ENCODE results near the gene TPRN. TPM values are rescaled to one million over a fixed set of nuclear protein-coding genes. Genes with fewer than 3 reads are reported as not detected.

TPRN gene
- total and polyA plus RNA-seq, 9 of the 15 experiments (the other 6 are each of a cell fraction or from before 2014, with no cell fraction given): 0.31 to 31.9 (median 4.4) TPM

DNA sequence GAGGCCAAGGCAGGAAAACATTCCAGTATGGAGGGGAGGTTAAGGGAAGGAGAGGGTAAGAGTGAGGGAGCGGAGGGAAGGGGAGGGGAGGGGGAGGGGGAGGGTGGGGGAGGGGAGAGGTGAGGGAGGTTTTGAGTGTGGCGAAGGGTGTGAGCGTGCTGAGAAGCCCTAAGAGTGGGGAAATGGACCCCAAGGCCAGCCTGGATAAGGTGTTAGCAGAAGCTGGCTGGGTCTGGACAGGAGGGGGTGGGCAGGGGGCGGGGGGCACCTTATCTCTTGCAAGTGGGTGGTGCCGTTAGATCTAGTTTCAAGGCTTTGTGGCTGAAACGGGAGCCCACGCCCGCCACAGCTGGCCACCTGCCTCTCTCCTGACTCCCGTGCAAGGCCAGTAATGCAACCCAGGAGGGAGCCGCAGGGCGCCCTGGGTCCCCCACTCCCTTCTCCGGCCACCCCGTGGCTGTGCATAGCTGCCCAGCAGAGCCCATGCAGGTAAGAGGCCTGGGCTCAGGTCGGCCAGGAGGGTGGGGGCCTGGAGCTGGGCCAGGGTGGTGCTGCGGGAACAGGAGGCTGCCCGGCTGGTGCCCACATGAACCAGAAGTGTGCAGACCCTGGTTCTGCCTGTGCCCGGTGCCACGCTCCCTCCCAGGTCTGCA is 27.4 kb upstream of the TPRN start:
- H3K9me1 ChIP-seq (ENCODE audit: control insufficient read depth, insufficient read depth, low read length): no peaks in the 10 kb centered on the region
- no peak overlapping the region for H3K27ac ChIP-seq (ENCODE audit: extremely low read depth, low read depth, low read length)
- H3K9me3 ChIP-seq (replicated peaks; ENCODE audit: control insufficient read depth, insufficient read depth, low read depth, low read length): no peaks in the 10 kb centered on the region
- no peak overlapping the region for H3K4me3 ChIP-seq
- no peaks in the 10 kb centered on the region for H3K27me3 ChIP-seq (ENCODE audit: control insufficient read depth in 2 of 2, insufficient read depth in 2 of 2, low read length in 2 of 2)
- in situ Hi-C loops (cut with MboI) (loop anchor here (5.0 to 25.0 kb wide), 3 partner anchors 41 to 441 kb away; partner anchors contain the start of genes ANAPC2, CCDC183, SSNA1 and TMEM141), intact Hi-C loops (cut with micrococcal nuclease) (loop anchor here (1.0 to 2.0 kb wide), 3 partner anchors 40 to 177 kb away; partner anchors contain the start of genes ANAPC2 and SSNA1)
- no TSS peak for BruUV-seq (replicated peaks)
- ATAC-seq (no peak), DNase-seq (ENCODE audit: extremely low read depth in 1 of 4, low spot score in 3 of 4) (peak in 2 of 4 experiments; percentile 12 to 46), FAIRE-seq (no peak)
- H3K36me3 ChIP-seq (ENCODE audit: control insufficient read depth, insufficient read depth, low read length): no peaks in the 10 kb centered on the region
- H3K4me2 ChIP-seq (ENCODE audit: insufficient read depth, low read length): peak overlapping the region; percentile 50; the same call in 1 of the 2 replicates
- ChIA-PET POLR2A (interaction anchor here (0.6 to 1.9 kb wide), 5 partner anchors 13 to 207 kb away, joined by 3 to 6 read pairs (median 3); partner anchors contain the start of genes ANAPC2, MAN1B1 and SSNA1), CTCF (ENCODE audit: low intra/inter-chr PET ratio) (interaction anchor here (0.9 to 2.6 kb wide), 3 partner anchors 39 to 179 kb away, joined by 4 to 19 read pairs (median 5); partner anchors contain the start of genes ANAPC2 and SSNA1)
- WGBS (ENCODE audit: insufficient coverage, low coverage, missing lambda C conversion rate): 22% methylated on average over 10 of the region's 18 CpGs
- H3K9ac ChIP-seq (ENCODE audit: insufficient read depth in 1 of 2, low read depth in 2 of 2, low read length in 2 of 2): peak overlapping the region in 1 of 2 experiments; percentile 74; a peak in 2 of 4 replicates
- H4K20me1 ChIP-seq (replicated peaks; ENCODE audit: control insufficient read depth, insufficient read depth, low read length): no peaks in the 10 kb centered on the region
- H3K79me2 ChIP-seq (ENCODE audit: control insufficient read depth, insufficient read depth, low read length): no peaks in the 10 kb centered on the region
- H2AFZ ChIP-seq (ENCODE audit: low read depth, low read length): no peak overlapping the region
- H3K4me1 ChIP-seq (replicated peaks in 1 of 2; ENCODE audit: control insufficient read depth in 2 of 2, insufficient read depth in 2 of 2, low read length in 2 of 2): peaks cover 15 to 97% of the 10 kb centered on the region in 2 experiments
- TF ChIP-seq ZKSCAN3 (CRISPR knock-in tag; IDR thresholded peaks at IDR 0.05) (no peak), BRCA1 (IDR thresholded peaks at IDR 0.05) (no peak), BRCA1 (CRISPR knock-in tag; IDR thresholded peaks at IDR 0.05) (no peak), NELFE (IDR thresholded peaks at IDR 0.05; ENCODE audit: insufficient read depth, insufficient read length) (no peak), FIP1L1 (IDR thresholded peaks at IDR 0.05; ENCODE audit: low read depth, low read length, poor library complexity, severe bottlenecking) (peak; percentile 33), PCBP1 (IDR thresholded peaks at IDR 0.05; ENCODE audit: low read depth, low read length, poor library complexity, severe bottlenecking) (peak; percentile 70), HNRNPUL1 (IDR thresholded peaks at IDR 0.05; ENCODE audit: low read length) (no peak), HNRNPL (IDR thresholded peaks at IDR 0.05; ENCODE audit: low read depth, low read length) (peak; percentile 61; the same call in 1 of the 2 replicates), MTF1 (CRISPR knock-in tag; IDR thresholded peaks at IDR 0.05; ENCODE audit: borderline replicate concordance) (no peak), TSC22D4 (tag; IDR thresholded peaks at IDR 0.05) (no peak), TCF7 (IDR thresholded peaks at IDR 0.05; ENCODE audit: borderline replicate concordance) (no peak), MEIS2 (IDR thresholded peaks at IDR 0.05; ENCODE audit: partially characterized antibody) (no peak), ETV5 (CRISPR knock-in tag; IDR thresholded peaks at IDR 0.05; ENCODE audit: low read depth) (no peak), ASH1L (IDR thresholded peaks at IDR 0.05; ENCODE audit: borderline replicate concordance, low read depth, partially characterized antibody) (no peak)
- TF ChIP-seq, protein P1, sequence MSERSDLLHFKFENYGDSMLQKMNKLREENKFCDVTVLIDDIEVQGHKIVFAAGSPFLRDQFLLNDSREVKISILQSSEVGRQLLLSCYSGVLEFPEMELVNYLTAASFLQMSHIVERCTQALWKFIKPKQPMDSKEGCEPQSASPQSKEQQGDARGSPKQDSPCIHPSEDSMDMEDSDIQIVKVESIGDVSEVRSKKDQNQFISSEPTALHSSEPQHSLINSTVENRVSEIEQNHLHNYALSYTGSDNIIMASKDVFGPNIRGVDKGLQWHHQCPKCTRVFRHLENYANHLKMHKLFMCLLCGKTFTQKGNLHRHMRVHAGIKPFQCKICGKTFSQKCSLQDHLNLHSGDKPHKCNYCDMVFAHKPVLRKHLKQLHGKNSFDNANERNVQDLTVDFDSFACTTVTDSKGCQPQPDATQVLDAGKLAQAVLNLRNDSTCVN (CRISPR knock-in tag; IDR thresholded peaks at IDR 0.05): no peak
- TF ChIP-seq, protein P2, sequence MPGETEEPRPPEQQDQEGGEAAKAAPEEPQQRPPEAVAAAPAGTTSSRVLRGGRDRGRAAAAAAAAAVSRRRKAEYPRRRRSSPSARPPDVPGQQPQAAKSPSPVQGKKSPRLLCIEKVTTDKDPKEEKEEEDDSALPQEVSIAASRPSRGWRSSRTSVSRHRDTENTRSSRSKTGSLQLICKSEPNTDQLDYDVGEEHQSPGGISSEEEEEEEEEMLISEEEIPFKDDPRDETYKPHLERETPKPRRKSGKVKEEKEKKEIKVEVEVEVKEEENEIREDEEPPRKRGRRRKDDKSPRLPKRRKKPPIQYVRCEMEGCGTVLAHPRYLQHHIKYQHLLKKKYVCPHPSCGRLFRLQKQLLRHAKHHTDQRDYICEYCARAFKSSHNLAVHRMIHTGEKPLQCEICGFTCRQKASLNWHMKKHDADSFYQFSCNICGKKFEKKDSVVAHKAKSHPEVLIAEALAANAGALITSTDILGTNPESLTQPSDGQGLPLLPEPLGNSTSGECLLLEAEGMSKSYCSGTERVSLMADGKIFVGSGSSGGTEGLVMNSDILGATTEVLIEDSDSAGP (CRISPR knock-in tag; IDR thresholded peaks at IDR 0.05): no peak
- TF ChIP-seq, protein P3, sequence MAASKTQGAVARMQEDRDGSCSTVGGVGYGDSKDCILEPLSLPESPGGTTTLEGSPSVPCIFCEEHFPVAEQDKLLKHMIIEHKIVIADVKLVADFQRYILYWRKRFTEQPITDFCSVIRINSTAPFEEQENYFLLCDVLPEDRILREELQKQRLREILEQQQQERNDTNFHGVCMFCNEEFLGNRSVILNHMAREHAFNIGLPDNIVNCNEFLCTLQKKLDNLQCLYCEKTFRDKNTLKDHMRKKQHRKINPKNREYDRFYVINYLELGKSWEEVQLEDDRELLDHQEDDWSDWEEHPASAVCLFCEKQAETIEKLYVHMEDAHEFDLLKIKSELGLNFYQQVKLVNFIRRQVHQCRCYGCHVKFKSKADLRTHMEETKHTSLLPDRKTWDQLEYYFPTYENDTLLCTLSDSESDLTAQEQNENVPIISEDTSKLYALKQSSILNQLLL (CRISPR knock-in tag; IDR thresholded peaks at IDR 0.05; ENCODE audit: borderline replicate concordance): no peak
